Osteoblast (primary cell): ENCODE results near the gene TMEM43. TPM values are rescaled to one million over a fixed set of nuclear protein-coding genes. Genes with fewer than 3 reads are reported as not detected.

Experiments
- DNase-seq: peaks from one replicate; pipeline ENCODE4 v3.0.0; 2011; ENCODE audit warnings: low spot score, mixed read lengths; ENCODE audit not compliant: insufficient read length; ENCODE audit errors: missing footprints
- H2AFZ ChIP-seq: 2 replicates; pipeline ENCODE4 v1.6.0; 2011; ENCODE audit warnings: mild to moderate bottlenecking, low read length
- H3K27ac ChIP-seq: 2 replicates; pipeline ENCODE4 v1.5.1; 2011; ENCODE audit warnings: mild to moderate bottlenecking, low read depth, low read length, moderate library complexity
- H3K27me3 ChIP-seq: 2 replicates; pipeline ENCODE4 v1.6.0; 2012; ENCODE audit warnings: mild to moderate bottlenecking, control low read depth, inconsistent platforms, low read length, moderate library complexity; ENCODE audit not compliant: insufficient read depth
- H3K36me3 ChIP-seq: 2 replicates; pipeline ENCODE4 v1.5.1; 2011; ENCODE audit warnings: mild to moderate bottlenecking, low read length, control low read depth, moderate library complexity; ENCODE audit not compliant: insufficient read depth
- H3K4me1 ChIP-seq: 2 replicates; pipeline ENCODE4 v1.5.1; 2011; ENCODE audit warnings: mild to moderate bottlenecking, low read length, control low read depth, moderate library complexity; ENCODE audit not compliant: insufficient read depth
- H3K4me2 ChIP-seq: 2 replicates; pipeline ENCODE4 v1.6.0; 2011; ENCODE audit warnings: mild to moderate bottlenecking, low read length; ENCODE audit not compliant: insufficient read depth
- H3K4me3 ChIP-seq: fragments of 200-600 bp; sonication (generic); 3 replicates; pipeline ENCODE4 v1.5.1; 2012; ENCODE audit warnings: mild to moderate bottlenecking, low read length, inconsistent platforms; ENCODE audit not compliant: insufficient read depth
- H3K79me2 ChIP-seq: 2 replicates; pipeline ENCODE4 v1.6.0; 2012; ENCODE audit warnings: mild to moderate bottlenecking, low read length, control low read depth, inconsistent platforms; ENCODE audit not compliant: insufficient read depth
- H3K9me3 ChIP-seq: 2 replicates; pipeline ENCODE4 v1.5.1; 2011; ENCODE audit warnings: low read depth, low read length, control low read depth
- H4K20me1 ChIP-seq: 2 replicates; pipeline ENCODE4 v1.6.0; 2012; ENCODE audit warnings: mild to moderate bottlenecking, low read length, control low read depth; ENCODE audit not compliant: insufficient read depth
- CTCF ChIP-seq: IDR thresholded peaks from 2 replicates; pipeline ENCODE4 v1.5.1; 2011; ENCODE audit warnings: mild to moderate bottlenecking, low read depth, low read length, moderate library complexity; ENCODE audit errors: extremely low read depth
- total RNA-seq: library from RNA; depleted of rRNA; stranded (reverse); fragments of >200 nt; gene quantifications from 2 replicates; pipeline ENCODE4 v1.2.3, GENCODE V29; 2012

Gene TMEM43
- total RNA-seq, 1 donor: 138 TPM

GRCh38 chr3:14151471-14152083 lies 26.7 kb downstream of the TMEM43 start:
- no peak for DNase-seq
- Histone ChIP-seq H3K4me1 (no peaks in the 10 kb centered on the region), H2AFZ (no peak overlapping the region), H3K79me2 (no peaks in the 10 kb centered on the region), H3K4me3 (no peak overlapping the region), H3K27ac (no peak overlapping the region), H3K36me3 (peaks cover 54% of the 10 kb centered on the region), H4K20me1 (no peaks in the 10 kb centered on the region), H3K4me2 (no peak overlapping the region), H3K27me3 (no peaks in the 10 kb centered on the region), H3K9me3 (no peaks in the 10 kb centered on the region)
- no peak for TF ChIP-seq CTCF

- TF ChIP-seq CTCF: peak; percentile 35
- DNase-seq: no peak
- no peak overlapping the region for H2AFZ ChIP-seq
- no peaks in the 10 kb centered on the region for H3K79me2 ChIP-seq
- no peak overlapping the region for H3K4me2 ChIP-seq
- no peak overlapping the region for H3K4me3 ChIP-seq
- H4K20me1 ChIP-seq: no peaks in the 10 kb centered on the region
- H3K4me1 ChIP-seq: no peaks in the 10 kb centered on the region
- H3K27me3 ChIP-seq: no peaks in the 10 kb centered on the region
- no peak overlapping the region for H3K27ac ChIP-seq
- H3K36me3 ChIP-seq: peaks cover 54% of the 10 kb centered on the region
- H3K9me3 ChIP-seq: no peaks in the 10 kb centered on the region
These were observed 27.5 kb downstream of the TMEM43 start for GRCh38 chr3:14152233-14152962.

- H4K20me1 ChIP-seq: no peaks in the 10 kb centered on the region
- no peaks in the 10 kb centered on the region for H3K79me2 ChIP-seq
- no peaks in the 10 kb centered on the region for H3K27me3 ChIP-seq
- H2AFZ ChIP-seq: no peak overlapping the region
- H3K4me1 ChIP-seq: no peaks in the 10 kb centered on the region
- H3K9me3 ChIP-seq: no peaks in the 10 kb centered on the region
- TF ChIP-seq CTCF: no peak
- no peak overlapping the region for H3K27ac ChIP-seq
- no peak overlapping the region for H3K4me3 ChIP-seq
- H3K36me3 ChIP-seq: peaks cover 55% of the 10 kb centered on the region
- H3K4me2 ChIP-seq: no peak overlapping the region
- DNase-seq: no peak
These were observed 28.1 kb downstream of the TMEM43 start for GRCh38 chr3:14152963-14153355.

GRCh38 chr3:14153663-14154062 lies 28.8 kb downstream of the TMEM43 start:
- Histone ChIP-seq H3K27ac (no peak overlapping the region), H3K79me2 (no peaks in the 10 kb centered on the region), H3K36me3 (peaks cover 55% of the 10 kb centered on the region), H3K4me1 (no peaks in the 10 kb centered on the region), H3K4me3 (no peak overlapping the region), H3K27me3 (no peaks in the 10 kb centered on the region), H3K4me2 (no peak overlapping the region), H2AFZ (no peak overlapping the region), H3K9me3 (no peaks in the 10 kb centered on the region), H4K20me1 (no peaks in the 10 kb centered on the region)
- no peak for TF ChIP-seq CTCF
- DNase-seq: no peak
